HEK293 (cell line): ENCODE results near the gene BCAS3.
"Not testable (repeated sequence)": the region's sequence is repeated elsewhere in the genome, so short reads cannot be mapped to it uniquely, and the experiment has no call there.

Experiments
- CTCF ChIA-PET: fragments of 350-600 bp; formaldehyde crosslinking; extraction: SDS; loops from one replicate; lab custom pipeline; 2021; ENCODE audit warnings: antibody characterized with exemption; lab: Yijun Ruan, JAX
- POLR2A ChIA-PET: fragments of 300-600 bp; formaldehyde crosslinking; extraction: SDS; loops from one replicate; lab custom pipeline; 2020; ENCODE audit warnings: antibody characterized with exemption, inconsistent platforms; lab: Yijun Ruan, JAX
- H3K27ac ChIP-seq: fragments of 200-500 bp; sonication (Bioruptor generic); 2 replicates; pipeline ENCODE4 v1.5.1; 2014; ENCODE audit warnings: low read depth, low read length, control low read depth, inconsistent platforms; ENCODE audit errors: extremely low read depth
- H3K36me3 ChIP-seq, 2 experiments: fragments of 200-500 bp in 1 of 2; sonication (Bioruptor generic) in 1 of 2; 1 replicate in 1 of 2; 2 replicates in 1 of 2; pipeline ENCODE4 v1.5.1; 2014 to 2017; ENCODE audit warnings: inconsistent platforms in 2 of 2, low read length in 2 of 2; ENCODE audit not compliant: control insufficient read depth in 2 of 2, insufficient read depth in 1 of 2
- H3K4me1 ChIP-seq: fragments of 200-500 bp; sonication (Bioruptor generic); 2 replicates; pipeline ENCODE4 v1.5.1; 2014; ENCODE audit warnings: mild to moderate bottlenecking, low read length, inconsistent platforms; ENCODE audit not compliant: control insufficient read depth, insufficient read depth
- H3K4me3 ChIP-seq: 2 replicates; pipeline ENCODE4 v1.5.1; 2011; ENCODE audit warnings: low read depth, mild to moderate bottlenecking, control low read depth, low read length, moderate library complexity
- H3K9me3 ChIP-seq: fragments of 200-500 bp; sonication (Bioruptor generic); 2 replicates; pipeline ENCODE4 v1.5.1; 2014; ENCODE audit warnings: low read depth, low read length, inconsistent platforms; ENCODE audit not compliant: control insufficient read depth, insufficient read depth
- EGR2 ChIP-seq: fragments of 450-650 bp; formaldehyde crosslinking; IDR thresholded peaks from 2 replicates; pipeline ENCODE4 v1.5.1; 2016; ENCODE audit warnings: low read depth, missing biosample characterization, missing genetic modification characterization
- GLIS1 ChIP-seq: fragments of 450-650 bp; formaldehyde crosslinking; IDR thresholded peaks from 2 replicates; pipeline ENCODE4 v1.5.1; 2016; ENCODE audit warnings: missing biosample characterization, missing genetic modification characterization
- HOXA7 ChIP-seq: sonication (generic); formaldehyde crosslinking; IDR thresholded peaks from 2 replicates; pipeline ENCODE4 v1.8.1; 2022; ENCODE audit warnings: missing genetic modification reagents, borderline replicate concordance
- HOXC10 ChIP-seq: sonication (generic); formaldehyde crosslinking; IDR thresholded peaks from 2 replicates; pipeline ENCODE4 v1.8.1; 2023; ENCODE audit warnings: mild to moderate bottlenecking, missing genetic modification reagents
- IKZF3 ChIP-seq: fragments of 450-650 bp; IDR thresholded peaks from 2 replicates; pipeline ENCODE4 v1.5.0; 2018; ENCODE audit warnings: missing biosample characterization, mild to moderate bottlenecking, missing genetic modification characterization, moderate library complexity
- KLF1 ChIP-seq: fragments of 450-650 bp; formaldehyde crosslinking; IDR thresholded peaks from 2 replicates; pipeline ENCODE4 v1.5.1; 2016; ENCODE audit warnings: missing biosample characterization, missing genetic modification characterization
- REPIN1 ChIP-seq: fragments of 450-650 bp; formaldehyde crosslinking; IDR thresholded peaks from 2 replicates; pipeline ENCODE4 v1.5.1; 2017; ENCODE audit warnings: missing biosample characterization, missing genetic modification characterization, low read depth
- SP2 ChIP-seq: fragments of 450-650 bp; formaldehyde crosslinking; IDR thresholded peaks from 2 replicates; pipeline ENCODE4 v1.5.1; 2016; ENCODE audit warnings: missing biosample characterization, missing genetic modification characterization
- SP3 ChIP-seq: fragments of 450-650 bp; formaldehyde crosslinking; IDR thresholded peaks from 2 replicates; pipeline ENCODE4 v1.5.1; 2016; ENCODE audit warnings: missing biosample characterization, missing genetic modification characterization
- TCF7L2 ChIP-seq: IDR thresholded peaks from 2 replicates; pipeline ENCODE4 v1.6.1; 2011; ENCODE audit warnings: low read depth, mild to moderate bottlenecking, inconsistent platforms, low read length, moderate library complexity, borderline replicate concordance
- ZBTB17 ChIP-seq: fragments of 450-650 bp; formaldehyde crosslinking; IDR thresholded peaks from 2 replicates; pipeline ENCODE4 v1.5.1; 2016; ENCODE audit warnings: missing biosample characterization, missing genetic modification characterization
- ZBTB48 ChIP-seq: fragments of 450-650 bp; formaldehyde crosslinking; IDR thresholded peaks from 2 replicates; pipeline ENCODE4 v1.5.1; 2016; ENCODE audit warnings: missing biosample characterization, missing genetic modification characterization
- ZEB2 ChIP-seq: fragments of 450-650 bp; formaldehyde crosslinking; IDR thresholded peaks from 2 replicates; pipeline ENCODE4 v1.5.1; 2016; ENCODE audit warnings: missing biosample characterization, missing genetic modification characterization
- ZFHX2 ChIP-seq: fragments of 450-650 bp; formaldehyde crosslinking; conservative IDR thresholded peaks from 2 replicates; pipeline ENCODE4 v1.5.1; 2016; ENCODE audit warnings: missing biosample characterization, missing genetic modification characterization
- ZFP41 ChIP-seq: fragments of 450-650 bp; formaldehyde crosslinking; IDR thresholded peaks from 2 replicates; pipeline ENCODE4 v1.5.1; 2016; ENCODE audit warnings: missing biosample characterization, missing genetic modification characterization, borderline replicate concordance
- ZIC2 ChIP-seq: fragments of 450-650 bp; formaldehyde crosslinking; IDR thresholded peaks from 2 replicates; pipeline ENCODE4 v1.5.1; 2016; ENCODE audit warnings: missing biosample characterization, missing genetic modification characterization
- ZNF114 ChIP-seq: fragments of 450-650 bp; formaldehyde crosslinking; IDR thresholded peaks from 2 replicates; pipeline ENCODE4 v1.5.0; 2017; ENCODE audit warnings: missing biosample characterization, missing genetic modification characterization
- ZNF19 ChIP-seq: fragments of 450-650 bp; formaldehyde crosslinking; IDR thresholded peaks from 2 replicates; pipeline ENCODE4; 2016; ENCODE audit warnings: missing biosample characterization, missing genetic modification characterization, low read depth
- ZNF221 ChIP-seq: fragments of 450-650 bp; formaldehyde crosslinking; IDR thresholded peaks from 2 replicates; pipeline ENCODE4 v1.5.1; 2017; ENCODE audit warnings: missing biosample characterization, missing genetic modification characterization, borderline replicate concordance
- ZNF37A ChIP-seq: fragments of 450-650 bp; IDR thresholded peaks from 2 replicates; pipeline ENCODE4 v1.5.1; 2018; ENCODE audit warnings: missing biosample characterization, missing genetic modification characterization
- ZNF394 ChIP-seq: fragments of 450-650 bp; formaldehyde crosslinking; IDR thresholded peaks from 2 replicates; pipeline ENCODE4 v1.5.1; 2016; ENCODE audit warnings: missing biosample characterization, missing genetic modification characterization, mild to moderate bottlenecking, moderate library complexity, borderline replicate concordance
- ZNF433 ChIP-seq: fragments of 450-650 bp; formaldehyde crosslinking; IDR thresholded peaks from 2 replicates; pipeline ENCODE4 v1.5.1; 2016; ENCODE audit warnings: missing biosample characterization, missing genetic modification characterization, low read depth
- ZNF529 ChIP-seq: fragments of 450-650 bp; formaldehyde crosslinking; IDR thresholded peaks from 2 replicates; pipeline ENCODE4 v1.5.1; 2017; ENCODE audit warnings: missing genetic modification characterization, missing biosample characterization; ENCODE audit not compliant: insufficient replicate concordance
- ZNF621 ChIP-seq: fragments of 450-650 bp; formaldehyde crosslinking; IDR thresholded peaks from 2 replicates; pipeline ENCODE4 v1.5.1; 2017; ENCODE audit warnings: missing biosample characterization, missing genetic modification characterization
- ZNF837 ChIP-seq: fragments of 450-650 bp; formaldehyde crosslinking; IDR thresholded peaks from 2 replicates; pipeline ENCODE4 v1.5.1; 2016; ENCODE audit warnings: missing biosample characterization, missing genetic modification characterization
- TF ChIP-seq, protein P1 (sequence below): fragments of 450-650 bp; formaldehyde crosslinking; IDR thresholded peaks from 2 replicates; pipeline ENCODE4 v1.5.0; 2017; ENCODE audit warnings: missing biosample characterization, missing genetic modification characterization, borderline replicate concordance
- TF ChIP-seq, protein P2 (sequence below): fragments of 450-650 bp; formaldehyde crosslinking; IDR thresholded peaks from 2 replicates; pipeline ENCODE4 v1.5.1; 2016; ENCODE audit warnings: missing biosample characterization, missing genetic modification characterization
- TF ChIP-seq, protein P3 (sequence below): fragments of 450-650 bp; formaldehyde crosslinking; IDR thresholded peaks from 2 replicates; pipeline ENCODE4 v1.5.1; 2016; ENCODE audit warnings: missing biosample characterization, missing genetic modification characterization

Gene BCAS3

DNA sequence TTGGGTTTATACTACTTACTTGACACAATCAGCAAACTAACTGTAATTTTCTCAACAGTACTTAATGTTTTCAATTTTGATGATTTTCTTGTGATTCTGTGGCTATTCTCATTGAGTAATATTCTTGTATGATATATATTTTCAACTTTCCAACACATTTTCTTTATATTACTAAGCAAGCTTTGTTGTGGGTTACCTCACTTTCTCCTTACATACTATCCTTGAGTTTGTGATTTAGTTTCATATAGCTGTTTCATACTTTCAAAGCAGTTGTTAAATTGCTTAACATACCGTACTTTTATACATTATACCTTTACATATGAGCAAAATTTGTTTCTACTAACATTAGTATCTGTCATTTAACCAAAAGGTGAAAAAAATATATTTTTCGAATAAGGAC lies 197.1 kb downstream of the BCAS3 start:
- H3K36me3 ChIP-seq = peaks cover 0 to 6% of the 10 kb centered on the region in 2 experiments; a peak in 1 of 3 replicates
- CTCF ChIA-PET = no interaction called here
- no peak overlapping the region for H3K27ac ChIP-seq
- POLR2A ChIA-PET = no interaction called here
- no peak overlapping the region for H3K4me3 ChIP-seq
- H3K9me3 ChIP-seq = no peaks in the 10 kb centered on the region
- TF ChIP-seq ZNF433 = no peak
- TF ChIP-seq ZFP41 (tag by site-specific recombination) = no peak
- TF ChIP-seq ZNF221 (tag by site-specific recombination) = no peak
- no peak for TF ChIP-seq ZNF621 (tag by site-specific recombination)
- no peak for TF ChIP-seq ZNF529 (tag by site-specific recombination)
- no peak for TF ChIP-seq GLIS1 (tag by site-specific recombination)
- TF ChIP-seq HOXC10 (CRISPR knock-in tag) = no peak
- TF ChIP-seq ZNF837 (tag by site-specific recombination) = no peak
- no peak for TF ChIP-seq EGR2 (tag by site-specific recombination)
- TF ChIP-seq, protein P1, sequence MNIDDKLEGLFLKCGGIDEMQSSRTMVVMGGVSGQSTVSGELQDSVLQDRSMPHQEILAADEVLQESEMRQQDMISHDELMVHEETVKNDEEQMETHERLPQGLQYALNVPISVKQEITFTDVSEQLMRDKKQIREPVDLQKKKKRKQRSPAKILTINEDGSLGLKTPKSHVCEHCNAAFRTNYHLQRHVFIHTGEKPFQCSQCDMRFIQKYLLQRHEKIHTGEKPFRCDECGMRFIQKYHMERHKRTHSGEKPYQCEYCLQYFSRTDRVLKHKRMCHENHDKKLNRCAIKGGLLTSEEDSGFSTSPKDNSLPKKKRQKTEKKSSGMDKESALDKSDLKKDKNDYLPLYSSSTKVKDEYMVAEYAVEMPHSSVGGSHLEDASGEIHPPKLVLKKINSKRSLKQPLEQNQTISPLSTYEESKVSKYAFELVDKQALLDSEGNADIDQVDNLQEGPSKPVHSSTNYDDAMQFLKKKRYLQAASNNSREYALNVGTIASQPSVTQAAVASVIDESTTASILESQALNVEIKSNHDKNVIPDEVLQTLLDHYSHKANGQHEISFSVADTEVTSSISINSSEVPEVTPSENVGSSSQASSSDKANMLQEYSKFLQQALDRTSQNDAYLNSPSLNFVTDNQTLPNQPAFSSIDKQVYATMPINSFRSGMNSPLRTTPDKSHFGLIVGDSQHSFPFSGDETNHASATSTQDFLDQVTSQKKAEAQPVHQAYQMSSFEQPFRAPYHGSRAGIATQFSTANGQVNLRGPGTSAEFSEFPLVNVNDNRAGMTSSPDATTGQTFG (tag by site-specific recombination) = no peak
- no peak for TF ChIP-seq TCF7L2
- TF ChIP-seq ZNF394 (tag by site-specific recombination) = no peak
- no peak for TF ChIP-seq SP2 (tag by site-specific recombination)
- no peak for TF ChIP-seq REPIN1 (tag by site-specific recombination)
- TF ChIP-seq, protein P2, sequence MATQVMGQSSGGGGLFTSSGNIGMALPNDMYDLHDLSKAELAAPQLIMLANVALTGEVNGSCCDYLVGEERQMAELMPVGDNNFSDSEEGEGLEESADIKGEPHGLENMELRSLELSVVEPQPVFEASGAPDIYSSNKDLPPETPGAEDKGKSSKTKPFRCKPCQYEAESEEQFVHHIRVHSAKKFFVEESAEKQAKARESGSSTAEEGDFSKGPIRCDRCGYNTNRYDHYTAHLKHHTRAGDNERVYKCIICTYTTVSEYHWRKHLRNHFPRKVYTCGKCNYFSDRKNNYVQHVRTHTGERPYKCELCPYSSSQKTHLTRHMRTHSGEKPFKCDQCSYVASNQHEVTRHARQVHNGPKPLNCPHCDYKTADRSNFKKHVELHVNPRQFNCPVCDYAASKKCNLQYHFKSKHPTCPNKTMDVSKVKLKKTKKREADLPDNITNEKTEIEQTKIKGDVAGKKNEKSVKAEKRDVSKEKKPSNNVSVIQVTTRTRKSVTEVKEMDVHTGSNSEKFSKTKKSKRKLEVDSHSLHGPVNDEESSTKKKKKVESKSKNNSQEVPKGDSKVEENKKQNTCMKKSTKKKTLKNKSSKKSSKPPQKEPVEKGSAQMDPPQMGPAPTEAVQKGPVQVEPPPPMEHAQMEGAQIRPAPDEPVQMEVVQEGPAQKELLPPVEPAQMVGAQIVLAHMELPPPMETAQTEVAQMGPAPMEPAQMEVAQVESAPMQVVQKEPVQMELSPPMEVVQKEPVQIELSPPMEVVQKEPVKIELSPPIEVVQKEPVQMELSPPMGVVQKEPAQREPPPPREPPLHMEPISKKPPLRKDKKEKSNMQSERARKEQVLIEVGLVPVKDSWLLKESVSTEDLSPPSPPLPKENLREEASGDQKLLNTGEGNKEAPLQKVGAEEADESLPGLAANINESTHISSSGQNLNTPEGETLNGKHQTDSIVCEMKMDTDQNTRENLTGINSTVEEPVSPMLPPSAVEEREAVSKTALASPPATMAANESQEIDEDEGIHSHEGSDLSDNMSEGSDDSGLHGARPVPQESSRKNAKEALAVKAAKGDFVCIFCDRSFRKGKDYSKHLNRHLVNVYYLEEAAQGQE (tag by site-specific recombination) = no peak
- TF ChIP-seq HOXA7 (CRISPR knock-in tag) = no peak
- no peak for TF ChIP-seq ZNF19
- TF ChIP-seq ZNF37A = no peak
- no peak for TF ChIP-seq SP3 (tag by site-specific recombination)
- TF ChIP-seq ZNF114 = no peak
- peaks cover 4% of the 10 kb centered on the region; the same call in 1 of the 2 replicates for H3K4me1 ChIP-seq

DNA sequence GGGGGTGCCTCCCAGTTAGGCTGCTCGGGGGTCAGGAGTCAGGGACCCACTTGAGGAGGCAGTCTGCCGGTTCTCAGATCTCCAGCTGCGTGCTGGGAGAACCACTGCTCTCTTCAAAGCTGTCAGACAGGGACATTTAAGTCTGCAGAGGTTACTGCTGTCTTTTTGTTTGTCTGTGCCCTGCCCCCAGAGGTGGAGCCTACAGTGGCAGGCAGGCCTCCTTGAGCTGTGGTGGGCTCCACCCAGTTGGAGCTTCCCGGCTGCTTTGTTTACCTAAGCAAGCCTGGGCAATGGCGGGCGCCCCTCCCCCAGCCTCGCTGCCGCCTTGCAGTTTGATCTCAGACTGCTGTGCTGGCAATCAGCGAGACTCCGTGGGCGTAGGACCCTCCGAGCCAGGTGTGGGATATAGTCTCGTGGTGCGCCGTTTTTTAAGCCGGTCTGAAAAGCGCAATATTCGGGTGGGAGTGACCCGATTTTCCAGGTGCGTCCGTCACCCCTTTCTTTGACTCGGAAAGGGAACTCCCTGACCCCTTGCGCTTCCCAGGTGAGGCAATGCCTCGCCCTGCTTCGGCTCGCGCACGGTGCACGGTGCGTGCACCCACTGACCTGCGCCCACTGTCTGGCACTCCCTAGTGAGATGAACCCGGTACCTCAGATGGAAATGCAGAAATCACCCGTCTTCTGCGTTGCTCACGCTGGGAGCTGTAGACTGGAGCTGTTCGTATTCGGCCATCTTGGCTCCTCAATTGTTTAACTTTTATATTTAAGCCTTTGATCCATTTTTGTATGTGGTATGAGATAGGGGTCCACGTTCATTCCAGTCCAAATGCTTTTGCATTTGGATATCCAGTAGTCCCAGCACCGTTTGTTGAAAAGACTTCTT lies 209.3 kb downstream of the BCAS3 start:
- Histone ChIP-seq H3K36me3 (peaks cover 5 to 10% of the 10 kb centered on the region in 2 experiments; a peak in 2 of 3 replicates), H3K27ac (peak overlapping the region; percentile 82), H3K4me1 (peaks cover 15% of the 10 kb centered on the region; the same call in 1 of the 2 replicates)
- H3K9me3 ChIP-seq, H3K4me3 ChIP-seq, CTCF ChIA-PET, POLR2A ChIA-PET: not testable (repeated sequence)
- TF ChIP-seq, protein P3, sequence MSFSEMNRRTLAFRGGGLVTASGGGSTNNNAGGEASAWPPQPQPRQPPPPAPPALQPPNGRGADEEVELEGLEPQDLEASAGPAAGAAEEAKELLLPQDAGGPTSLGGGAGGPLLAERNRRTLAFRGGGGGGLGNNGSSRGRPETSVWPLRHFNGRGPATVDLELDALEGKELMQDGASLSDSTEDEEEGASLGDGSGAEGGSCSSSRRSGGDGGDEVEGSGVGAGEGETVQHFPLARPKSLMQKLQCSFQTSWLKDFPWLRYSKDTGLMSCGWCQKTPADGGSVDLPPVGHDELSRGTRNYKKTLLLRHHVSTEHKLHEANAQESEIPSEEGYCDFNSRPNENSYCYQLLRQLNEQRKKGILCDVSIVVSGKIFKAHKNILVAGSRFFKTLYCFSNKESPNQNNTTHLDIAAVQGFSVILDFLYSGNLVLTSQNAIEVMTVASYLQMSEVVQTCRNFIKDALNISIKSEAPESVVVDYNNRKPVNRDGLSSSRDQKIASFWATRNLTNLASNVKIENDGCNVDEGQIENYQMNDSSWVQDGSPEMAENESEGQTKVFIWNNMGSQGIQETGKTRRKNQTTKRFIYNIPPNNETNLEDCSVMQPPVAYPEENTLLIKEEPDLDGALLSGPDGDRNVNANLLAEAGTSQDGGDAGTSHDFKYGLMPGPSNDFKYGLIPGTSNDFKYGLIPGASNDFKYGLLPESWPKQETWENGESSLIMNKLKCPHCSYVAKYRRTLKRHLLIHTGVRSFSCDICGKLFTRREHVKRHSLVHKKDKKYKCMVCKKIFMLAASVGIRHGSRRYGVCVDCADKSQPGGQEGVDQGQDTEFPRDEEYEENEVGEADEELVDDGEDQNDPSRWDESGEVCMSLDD = peak; percentile 61; the same call in 1 of the 2 replicates
- 0 out of 2 replicates have a peak, but pooled peaks have one; percentile 18 for TF ChIP-seq ZIC2 (tag by site-specific recombination)
- TF ChIP-seq KLF1 = peak; percentile 46; the same call in 1 of the 2 replicates
- peak; percentile 71; the same call in 1 of the 2 replicates for TF ChIP-seq IKZF3 (tag by site-specific recombination)
- peak; percentile 85 for TF ChIP-seq ZFHX2 (tag by site-specific recombination)
- peak; percentile 94 for TF ChIP-seq ZBTB48 (tag by site-specific recombination)
- TF ChIP-seq ZEB2 (tag by site-specific recombination) = peak; percentile 56
- peak; percentile 82 for TF ChIP-seq EGR2 (tag by site-specific recombination)
- TF ChIP-seq ZBTB17 (tag by site-specific recombination) = peak; percentile 62
